Eye (tissue), 1 donor: ENCODE results near the gene IL36RN.

Source experiments
- DNase-seq: peaks from one replicate; pipeline ENCODE4 v3.0.0-alpha.2; 2015

Gene IL36RN

GRCh38 chr2:113104054-113104611 lies 45.1 kb downstream of the IL36RN start:
- no peak for DNase-seq

DNA sequence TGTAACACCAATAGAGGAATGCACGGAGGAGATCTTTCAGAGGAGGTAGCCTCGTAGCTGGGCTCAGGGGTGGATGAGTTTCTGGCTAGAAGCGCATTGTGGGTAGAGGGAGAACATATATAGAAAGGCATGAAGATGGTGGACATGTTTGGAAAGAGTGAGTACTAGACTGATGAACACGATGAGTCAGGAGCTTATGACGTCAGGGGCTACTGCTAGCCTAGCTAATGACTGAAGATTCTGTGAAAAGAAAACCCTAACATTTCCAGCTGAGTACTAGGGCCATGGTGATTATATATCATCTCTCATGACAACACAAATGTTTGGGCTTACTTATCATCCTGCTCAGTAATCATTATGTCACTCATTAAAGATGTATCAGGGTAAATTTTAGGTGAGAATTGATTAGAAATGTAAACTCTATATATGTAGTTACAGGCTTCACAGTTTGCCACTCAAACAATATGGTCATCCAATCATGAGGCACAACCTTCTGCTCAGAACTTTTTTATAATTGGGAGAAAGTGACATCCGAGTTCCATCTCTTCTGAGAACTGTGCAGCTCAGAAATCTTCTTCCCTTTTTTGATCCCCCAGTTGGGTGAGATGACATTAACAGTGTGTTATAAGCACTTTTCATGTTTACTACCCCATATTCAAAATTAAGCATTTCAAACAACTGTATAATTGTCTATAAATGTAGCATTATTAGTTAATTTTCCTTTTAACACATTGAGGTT lies 46.2 kb downstream of the IL36RN start:
- DNase-seq: no peak

DNA sequence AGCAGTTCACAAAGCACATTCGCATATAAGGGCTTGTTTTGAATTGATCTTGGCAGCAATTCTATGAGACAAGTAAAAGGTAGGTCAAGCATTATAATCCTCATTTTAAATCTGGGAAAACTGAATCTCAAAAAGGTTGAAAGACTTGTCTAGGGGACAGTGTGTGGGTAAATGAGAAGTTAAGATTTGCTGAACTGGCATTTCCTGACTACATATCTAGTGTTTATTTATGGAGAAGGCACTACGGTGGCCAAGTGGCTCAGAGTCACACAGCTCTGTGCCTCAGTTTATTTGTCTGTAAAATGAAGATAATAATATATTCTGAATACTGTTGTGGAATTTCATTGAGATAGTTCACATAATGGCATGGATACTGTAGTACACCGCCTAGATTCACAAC lies 52.1 kb downstream of the IL36RN start:
- no peak for DNase-seq

DNA sequence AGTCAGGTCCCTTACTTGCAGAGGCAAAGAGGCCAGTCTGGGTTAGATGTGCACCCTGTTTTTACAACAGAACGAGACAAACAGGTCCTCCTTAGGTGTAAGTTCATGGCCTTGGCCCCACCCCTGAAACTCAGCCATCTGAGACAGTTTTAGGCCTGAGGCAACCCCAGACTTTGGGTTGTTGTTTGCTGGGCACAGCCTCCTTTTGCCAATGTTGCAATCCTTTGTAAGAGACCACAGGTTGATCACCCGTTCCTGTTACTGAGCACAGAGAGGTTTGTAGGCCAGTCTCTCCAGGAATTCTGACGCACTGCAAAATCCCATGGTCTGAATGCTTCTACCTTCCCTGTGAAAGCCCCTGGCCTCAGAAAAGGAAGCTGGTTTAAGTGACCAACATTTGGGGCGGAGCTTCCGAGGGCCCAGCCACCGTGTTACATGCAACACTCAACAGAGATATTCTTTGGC lies 52.9 kb downstream of the IL36RN start:
- DNase-seq: no peak

DNA sequence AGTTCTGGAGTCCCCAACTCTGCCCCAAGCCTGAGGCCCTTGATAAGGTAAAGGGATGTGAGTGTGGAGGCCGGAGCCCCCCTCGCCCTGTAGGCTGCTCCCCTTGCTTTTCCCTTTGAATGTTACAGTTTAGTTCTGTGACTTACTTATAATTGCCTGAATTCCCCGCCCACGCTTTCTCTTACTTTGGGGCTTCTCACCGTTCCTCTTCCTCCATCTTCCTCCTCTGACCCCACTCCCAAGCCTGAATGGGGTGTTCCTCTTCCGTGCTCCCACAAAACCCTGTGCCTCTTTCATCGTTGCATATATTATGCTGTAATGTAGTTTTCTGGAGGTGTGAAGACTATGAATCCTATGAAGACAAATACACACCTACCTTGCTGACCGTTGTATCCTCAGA lies 53.4 kb downstream of the IL36RN start:
- DNase-seq: no peak

DNA sequence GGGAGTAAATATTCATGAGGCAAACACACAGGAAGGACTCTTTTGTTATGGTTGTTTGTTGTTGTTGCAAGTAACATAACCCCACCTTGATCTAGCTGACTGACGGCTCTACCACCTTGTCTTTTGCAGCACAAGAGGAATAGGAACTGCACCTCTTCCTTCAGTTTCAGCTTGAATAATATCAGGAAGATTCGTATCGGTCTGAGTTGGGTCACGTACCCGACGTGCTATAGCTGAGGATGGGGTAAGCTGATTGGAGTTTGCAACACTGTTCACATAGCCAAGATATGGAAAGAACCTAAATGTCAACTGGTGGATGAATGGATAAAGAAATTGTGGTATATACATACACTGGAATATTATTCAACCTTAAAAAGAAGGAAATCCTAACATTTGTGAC lies 53.9 kb downstream of the IL36RN start:
- DNase-seq: no peak

GRCh38 chr2:113113807-113114206 lies 54.8 kb downstream of the IL36RN start:
- DNase-seq: no peak
